T-helper 2 cell (primary cell): ENCODE results near the gene EHD4.

Experiments
- DNase-seq, 5 experiments: peaks; one replicate each; pipeline versions ENCODE4 v3.0.0 to v3.0.0-alpha.2; 2012 to 2022

Gene EHD4

DNA sequence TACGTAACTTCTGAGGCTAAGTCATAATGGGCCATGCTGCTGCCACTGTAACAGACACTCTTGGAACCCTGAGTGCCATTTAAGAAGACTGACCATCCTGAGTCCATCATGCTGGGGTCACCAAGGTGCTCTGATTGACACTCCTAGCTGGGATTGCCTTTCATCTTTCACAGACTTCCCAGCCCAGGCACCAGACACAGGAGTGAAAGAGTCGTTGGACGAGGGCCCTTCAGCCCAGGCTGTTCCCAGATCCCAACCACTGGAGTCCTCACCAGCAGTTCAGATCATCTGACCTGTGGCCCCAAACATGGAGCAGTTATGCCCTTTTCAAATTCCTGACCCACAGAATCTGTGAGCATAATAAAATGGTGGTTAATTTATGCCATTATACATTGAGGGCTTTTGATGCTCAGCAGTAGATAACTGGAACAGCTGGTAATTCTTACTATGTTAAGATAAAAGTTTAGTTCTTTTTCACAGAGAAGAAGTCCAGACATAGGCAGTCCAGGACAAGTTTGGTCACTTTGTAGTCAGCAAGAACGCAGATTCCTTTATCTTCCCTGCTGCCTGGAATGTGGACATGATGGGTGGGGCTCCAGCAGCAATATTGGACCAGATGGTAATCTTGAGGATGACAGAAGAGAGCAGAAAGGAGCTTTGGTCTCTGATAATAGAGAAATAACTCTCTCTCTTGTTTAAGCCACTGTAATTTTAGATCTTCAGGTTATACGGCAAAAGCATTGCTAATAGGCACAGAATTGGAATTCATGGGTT, 7.3 kb upstream of the EHD4 start:
- no peak for DNase-seq

GRCh38 chr15:41978534-41978933, 6.2 kb upstream of the EHD4 start:
- no peak for DNase-seq

DNA sequence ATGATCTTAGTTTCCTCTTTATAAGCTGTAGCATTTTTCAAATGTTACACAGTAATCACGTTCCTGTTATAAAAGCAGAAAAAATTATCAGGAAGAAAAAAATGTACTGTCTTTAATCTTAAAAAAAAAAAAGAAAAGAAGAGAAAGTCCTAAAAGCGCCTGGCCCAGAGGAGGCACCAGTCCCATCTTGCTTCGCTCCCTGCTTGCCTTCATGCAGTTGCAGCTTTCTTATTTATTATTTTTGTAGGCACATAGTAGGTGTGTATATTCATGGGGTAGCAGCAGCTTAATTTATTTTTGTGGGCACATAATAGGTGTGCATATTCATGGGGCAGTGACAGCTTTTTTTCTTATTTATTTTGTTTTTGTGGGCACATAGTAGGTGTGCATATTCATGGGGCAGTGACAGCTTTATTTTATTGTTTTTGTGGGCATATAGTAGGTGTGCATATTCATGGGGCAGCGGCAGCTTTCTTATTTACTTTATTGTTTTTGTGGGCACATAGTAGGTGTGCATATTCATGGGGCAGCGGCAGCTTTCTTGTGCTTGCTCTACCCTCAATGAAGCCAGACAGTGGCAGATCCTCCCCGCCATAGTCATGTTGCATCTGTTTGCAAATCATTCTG, 5.5 kb upstream of the EHD4 start:
- DNase-seq = no peak

- no peak for DNase-seq
Measured at GRCh38 chr15:41975669-41976068, 3.3 kb upstream of the EHD4 start.

GRCh38 chr15:41974041-41974440, 1.7 kb upstream of the EHD4 start:
- no peak for DNase-seq

GRCh38 chr15:41971895-41972252, 483 bp downstream of the EHD4 start:
- no peak for DNase-seq

DNA sequence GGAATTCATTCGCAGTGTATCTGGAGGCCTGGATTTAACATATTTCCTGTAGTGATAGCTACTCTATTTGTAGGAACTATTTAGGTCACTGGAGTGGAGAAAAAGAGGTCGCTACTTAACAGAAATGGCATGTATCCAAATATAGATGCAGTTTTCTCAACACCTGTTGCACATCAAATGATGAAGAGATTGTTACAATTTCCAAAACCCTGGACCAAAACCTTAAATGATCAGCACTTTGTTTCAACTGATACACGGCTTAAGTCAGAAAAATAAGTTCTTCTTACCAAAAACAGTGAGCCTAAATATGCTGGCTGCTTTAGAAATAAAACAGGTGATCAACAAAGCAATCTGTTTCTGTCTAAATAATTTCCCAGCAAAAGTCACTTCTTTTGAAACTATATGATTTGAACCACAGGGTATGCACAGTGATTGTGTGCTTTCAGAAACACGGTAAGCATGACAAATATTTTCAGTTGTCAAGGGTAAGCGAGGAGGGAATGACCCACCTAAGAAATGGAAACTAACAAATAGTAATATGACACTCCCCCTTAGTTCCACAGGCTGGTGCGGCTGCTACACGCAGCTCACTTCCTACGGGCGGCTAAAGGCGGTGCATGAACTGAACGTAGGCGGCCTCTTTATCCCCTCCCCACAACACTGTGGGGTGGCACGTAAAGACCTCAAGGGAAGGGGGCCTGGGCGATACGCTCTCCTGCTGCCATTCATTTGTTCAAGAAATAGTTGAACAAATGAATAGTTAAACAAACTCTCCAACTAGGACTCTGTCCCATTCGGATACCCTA, 1.1 kb downstream of the EHD4 start:
- peak; percentile 33 to 92 (median 66) for DNase-seq

DNA sequence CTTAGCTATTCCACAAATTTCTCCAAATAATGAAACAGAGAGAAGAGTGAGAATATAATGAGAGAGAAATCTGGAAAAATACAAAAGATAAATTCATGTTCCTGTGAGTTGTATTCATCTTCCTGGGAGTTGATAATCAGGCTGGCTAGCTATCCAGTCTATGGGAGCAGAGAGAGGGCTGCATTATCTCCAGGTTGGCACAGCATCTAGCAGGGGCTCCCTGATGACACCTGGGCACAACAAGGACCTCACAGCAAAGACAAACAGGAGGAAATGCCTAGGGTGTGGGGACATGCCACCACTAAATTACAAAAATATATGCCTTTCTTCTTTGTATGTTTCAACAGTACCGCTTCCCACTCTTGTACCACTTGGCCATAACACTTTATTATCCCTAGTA, 1.9 kb downstream of the EHD4 start:
- peak in 1 of 5 experiments; percentile 14 for DNase-seq

- peak in 3 of 5 experiments; percentile 40 to 90 (median 69) for DNase-seq
Measured at GRCh38 chr15:41969851-41970431, 2.4 kb downstream of the EHD4 start.

DNA sequence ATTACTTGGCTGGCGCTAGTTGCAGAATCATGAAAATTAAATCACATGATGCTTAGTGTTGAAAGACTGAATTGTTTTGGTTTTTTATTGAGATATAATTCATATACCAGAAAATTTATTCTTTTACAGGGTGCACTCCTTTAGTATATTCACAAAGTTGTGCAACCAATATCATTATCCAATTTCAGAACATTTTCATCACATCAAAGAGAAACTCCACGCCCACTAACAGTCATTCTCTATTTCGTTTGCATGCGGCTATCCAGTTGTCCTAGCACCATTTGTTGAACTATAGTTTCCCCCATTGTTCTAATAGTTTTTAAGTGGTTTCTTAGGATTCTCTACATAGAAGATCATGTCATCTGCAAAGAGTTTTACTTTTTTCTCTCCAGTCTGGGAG, 3.7 kb downstream of the EHD4 start:
- DNase-seq = no peak

DNA sequence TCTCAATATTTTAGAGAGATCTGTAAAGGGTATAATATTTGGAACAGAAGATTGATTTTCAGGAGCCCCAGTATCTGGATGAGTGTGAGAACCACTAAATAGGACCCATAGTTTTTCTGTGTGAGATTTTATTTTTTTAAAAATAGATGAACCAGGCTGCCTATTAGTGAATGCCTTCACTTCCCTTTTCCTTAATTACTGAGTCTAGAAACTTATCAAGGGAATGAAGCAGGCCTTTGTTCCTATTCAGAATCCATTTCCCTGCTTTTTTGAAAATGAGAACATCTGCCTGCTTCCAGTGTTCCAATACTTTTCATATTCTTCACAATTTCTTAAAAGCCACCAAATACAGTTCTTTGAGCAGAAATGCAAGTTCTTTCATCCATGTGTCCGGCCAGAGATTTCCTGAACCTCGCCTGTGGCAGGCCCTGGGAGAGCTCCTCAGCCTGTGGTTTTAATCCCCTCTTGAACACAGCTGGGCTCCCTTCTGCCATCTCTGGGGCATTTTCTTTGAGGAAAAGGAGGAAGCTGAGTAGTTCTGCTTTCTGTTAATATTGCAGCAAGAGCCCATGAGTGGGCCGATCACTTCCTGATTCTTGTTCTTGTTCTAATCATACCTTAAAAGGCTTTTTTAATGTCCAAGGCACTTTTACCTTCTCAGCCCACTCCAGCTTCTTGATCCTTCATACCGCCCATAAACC, 4.7 kb downstream of the EHD4 start:
- no peak for DNase-seq

DNA sequence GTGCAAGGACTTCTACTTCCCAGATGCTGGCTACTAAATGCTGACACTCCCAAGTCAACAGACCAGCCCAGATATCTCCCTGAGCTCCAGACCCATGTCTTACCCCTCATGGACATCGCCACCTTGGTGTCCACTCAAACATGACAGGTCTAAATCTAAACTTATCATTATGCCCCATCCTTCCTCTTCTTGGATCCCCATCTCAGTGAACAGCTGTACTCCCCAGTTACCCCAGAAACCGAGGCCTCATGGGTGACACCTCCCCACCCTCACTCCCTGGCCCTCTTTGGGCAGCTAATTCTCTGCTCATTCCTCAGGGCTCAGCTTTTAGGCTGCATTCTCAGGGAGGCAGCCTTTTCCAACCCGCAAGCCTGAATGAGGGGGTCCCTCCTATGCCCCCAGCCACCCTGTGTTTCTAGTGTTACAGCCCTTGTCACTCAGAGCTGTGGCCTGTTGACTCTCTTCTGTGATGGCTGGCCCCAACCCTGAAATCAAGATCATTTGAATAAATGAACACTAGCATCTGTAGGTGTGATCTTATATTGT, 5.4 kb downstream of the EHD4 start:
- no peak for DNase-seq

DNA sequence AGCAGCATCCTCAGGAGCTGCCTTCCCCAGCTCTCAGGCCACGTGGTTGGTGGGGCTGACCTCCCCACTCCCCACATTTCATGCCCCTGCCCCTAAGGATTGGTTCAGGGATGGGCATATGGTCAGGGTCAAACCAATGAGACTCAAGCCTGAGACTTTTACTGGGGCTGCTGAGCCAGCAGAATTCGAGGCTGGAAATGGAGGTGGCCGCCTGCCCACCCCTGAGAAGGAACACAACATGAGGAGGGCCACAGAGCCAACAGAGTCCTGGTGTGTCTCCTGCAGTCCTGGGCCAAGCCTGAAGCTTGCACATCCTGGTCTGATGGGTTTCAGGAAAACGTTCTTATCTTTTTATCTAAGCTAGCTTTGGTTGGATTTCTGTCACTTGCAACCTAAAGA, 5.9 kb downstream of the EHD4 start:
- no peak for DNase-seq

GRCh38 chr15:41965441-41966413, 6.6 kb downstream of the EHD4 start:
- DNase-seq = no peak

DNA sequence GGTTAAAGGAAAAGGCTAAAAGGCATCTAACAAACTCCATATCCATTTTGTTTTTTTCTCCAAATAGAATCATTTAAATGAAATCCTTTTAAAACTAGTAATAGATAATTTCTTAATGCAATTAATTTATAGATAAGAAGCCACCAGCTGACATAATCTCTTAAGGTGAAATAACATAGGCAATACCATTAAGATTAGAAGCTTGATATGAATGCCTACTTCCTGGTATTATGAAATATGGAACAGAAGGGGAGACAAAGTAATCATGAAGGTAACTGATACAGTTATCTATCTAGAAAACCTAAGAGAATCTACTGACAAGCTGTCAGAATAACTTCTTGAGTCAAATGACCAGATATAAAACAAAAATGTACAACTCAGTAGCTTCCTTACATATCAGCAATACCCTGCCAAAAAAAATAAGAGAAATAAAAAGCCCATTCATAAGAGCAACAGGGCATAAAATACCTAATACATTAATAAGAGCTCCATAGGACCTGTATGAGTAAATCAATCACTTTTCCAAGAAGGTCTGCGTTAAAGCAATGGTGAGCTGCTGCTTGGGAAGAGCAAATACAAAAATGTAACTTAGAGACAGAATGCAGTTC, 10.7 kb downstream of the EHD4 start:
- DNase-seq = no peak

DNA sequence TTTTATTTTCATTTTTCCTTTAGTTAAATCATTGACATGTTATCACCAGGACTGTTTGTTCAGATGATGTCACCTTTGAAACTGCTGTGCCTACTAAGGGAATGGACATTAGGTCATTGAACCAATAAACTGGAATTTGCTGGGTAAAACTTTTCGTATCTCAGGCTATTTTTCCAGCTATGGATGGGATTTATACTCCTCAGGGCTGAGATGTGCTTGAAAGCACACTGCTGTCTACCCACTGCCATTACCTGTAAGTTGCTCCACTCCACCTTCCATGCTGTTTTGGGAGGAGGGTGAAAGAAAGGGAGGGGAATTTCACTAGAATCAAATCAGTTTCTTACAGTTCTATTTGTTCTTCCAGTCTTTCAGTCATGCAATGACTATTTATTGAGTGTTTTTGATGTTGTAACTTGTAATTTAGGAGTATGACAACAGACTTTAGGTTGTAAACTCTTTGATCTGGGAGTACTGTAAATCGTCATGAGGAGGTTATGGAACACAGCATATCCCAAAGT, 11.3 kb downstream of the EHD4 start:
- no peak for DNase-seq

DNA sequence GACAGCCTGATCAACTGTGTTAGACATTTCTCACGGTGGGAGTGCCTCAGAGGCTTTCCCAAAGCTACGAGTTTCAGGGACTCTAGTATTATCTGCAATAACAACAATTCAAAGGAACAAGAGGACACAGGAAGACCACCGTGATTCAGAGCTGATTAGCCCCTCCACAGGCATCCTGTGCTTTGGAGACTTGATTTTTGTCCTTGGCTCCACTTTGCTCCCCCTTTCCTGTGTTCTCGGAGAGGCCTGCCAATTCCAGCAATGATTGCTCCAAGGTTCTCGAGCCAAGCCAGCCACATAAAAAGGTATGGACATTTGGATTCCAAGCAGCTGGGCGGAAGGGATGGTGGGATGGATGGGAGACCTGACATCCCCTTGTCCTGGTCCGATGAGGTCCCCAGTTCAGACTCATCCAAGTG, 14.3 kb downstream of the EHD4 start:
- no peak for DNase-seq

GRCh38 chr15:41957021-41957897, 15.1 kb downstream of the EHD4 start:
- DNase-seq = peak in 1 of 5 experiments; percentile 83

- no peak for DNase-seq
Measured at GRCh38 chr15:41955807-41956525, 16.4 kb downstream of the EHD4 start.
